Panc1 (cell line): ENCODE results near the gene CHIC2. TPM values are rescaled to one million over a fixed set of nuclear protein-coding genes. Genes with fewer than 3 reads are reported as not detected.
A peak's percentile ranks its signal among the peaks of the same experiment; 100 is the strongest.

Experiments used
- ATAC-seq: fragments of 200-7000 bp; cut with Tn5 transposase; 2 replicates; pipeline ENCODE4 v1.9.1; 2020; ENCODE audit warnings: mild to moderate bottlenecking, moderate library complexity
- BruUV-seq: library from RNA; stranded (reverse); fragments of 400-500 nt; replicated peaks from 2 replicates; lab custom pipeline; 2021; lab: Mats Ljungman, UMichigan
- CTCF ChIA-PET: fragments of 300-600 bp; sonication (Branson Sonifier 250); formaldehyde crosslinking; loops from one replicate; lab custom pipeline; 2022; ENCODE audit warnings: antibody characterized with exemption; lab: Charles Lee
- POLR2A ChIA-PET: fragments of 300-600 bp; sonication (Branson Sonifier 250); formaldehyde crosslinking; loops from one replicate; lab custom pipeline; 2022; ENCODE audit warnings: antibody characterized with exemption; lab: Charles Lee
- DNase-seq: peaks from one replicate; pipeline ENCODE4 v3.0.0-alpha.2; 2010; ENCODE audit warnings: low read depth, low spot score
- H3K27ac ChIP-seq: 2 replicates; pipeline ENCODE4 v1.5.1; 2011; ENCODE audit warnings: mild to moderate bottlenecking, low read length, inconsistent platforms
- H3K27me3 ChIP-seq: fragments of 200-500 bp; sonication (Bioruptor generic); 2 replicates; pipeline ENCODE4 v1.6.0; 2014; ENCODE audit warnings: low read length, inconsistent platforms; ENCODE audit not compliant: control insufficient read depth, insufficient read depth
- H3K36me3 ChIP-seq: fragments of 200-500 bp; sonication (Bioruptor generic); 2 replicates; pipeline ENCODE4 v1.5.1; 2014; ENCODE audit warnings: inconsistent platforms, mild to moderate bottlenecking, low read length, moderate library complexity; ENCODE audit not compliant: control insufficient read depth, insufficient read depth
- H3K4me1 ChIP-seq: 2 replicates; pipeline ENCODE4 v1.5.1; 2011; ENCODE audit warnings: inconsistent platforms, mild to moderate bottlenecking, low read length, moderate library complexity; ENCODE audit not compliant: control insufficient read depth, insufficient read depth
- H3K4me3 ChIP-seq, 2 experiments: 2 replicates each; pipeline ENCODE4 v1.5.1; 2011 to 2012; ENCODE audit warnings: low read depth in 2 of 2, low read length in 2 of 2, mild to moderate bottlenecking in 2 of 2, inconsistent platforms in 1 of 2, moderate library complexity in 1 of 2
- H3K9me3 ChIP-seq: fragments of 200-500 bp; sonication (Bioruptor generic); 2 replicates; pipeline ENCODE4 v1.5.1; 2014; ENCODE audit warnings: low read depth, mild to moderate bottlenecking, inconsistent platforms, low read length, moderate library complexity; ENCODE audit not compliant: control insufficient read depth, insufficient read depth
- CTCF ChIP-seq: fragments of 450-650 bp; IDR thresholded peaks from 2 replicates; pipeline ENCODE4 v1.5.1; 2017; ENCODE audit warnings: mild to moderate bottlenecking
- POLR2AphosphoS5 ChIP-seq: IDR thresholded peaks from 2 replicates; pipeline ENCODE4 v1.6.1; 2012; ENCODE audit warnings: mild to moderate bottlenecking, low read depth, low read length, moderate library complexity
- REST ChIP-seq, 2 experiments: IDR thresholded peaks; 2 replicates each; pipeline ENCODE4 v1.6.1; 2011 to 2012; ENCODE audit warnings: low read depth in 2 of 2, control low read depth in 1 of 2, low read length in 1 of 2, mild to moderate bottlenecking in 1 of 2, moderate library complexity in 1 of 2; ENCODE audit not compliant: insufficient read depth in 1 of 2
- SIN3A ChIP-seq: IDR thresholded peaks from 2 replicates; pipeline ENCODE4 v1.6.1; 2012; ENCODE audit warnings: low read depth, mild to moderate bottlenecking, low read length, moderate library complexity, borderline replicate concordance; ENCODE audit not compliant: insufficient read depth
- TCF7L2 ChIP-seq: IDR thresholded peaks from 2 replicates; pipeline ENCODE4 v1.6.1; 2011; ENCODE audit warnings: mild to moderate bottlenecking, low read depth, low read length, inconsistent platforms
- in situ Hi-C: cut with HindIII; loops from 2 replicates; pipeline ENCODE4 v1.10.0; 2016; ENCODE audit warnings: low sequenced_read_pairs, low pct_unique_long_range_greater_than_20kb
- intact Hi-C: fragments of 100-400 bp; cut with micrococcal nuclease; formaldehyde crosslinking; loops from one replicate; pipeline ENCODE4 v1.10.0; 2022; ENCODE audit not compliant: unreplicated experiment
- total RNA-seq: library from RNA; stranded (reverse); gene quantifications from one replicate; pipeline ENCODE4 v1.2.1, GENCODE V29; 2021; ENCODE audit not compliant: unreplicated experiment

CHIC2 gene
- total RNA-seq, 1 experiment from 2014 or later, result 10.3 TPM

- H3K4me3 ChIP-seq, result no peak overlapping the region
- no peaks in the 10 kb centered on the region for H3K27me3 ChIP-seq
- ChIA-PET POLR2A (no interaction called here), CTCF (interaction anchor here (0.6 kb wide), 1 partner anchor 104 kb away, joined by 6 read pairs; no protein-coding TSS in a partner anchor)
- BruUV-seq, result no TSS peak
- no peak overlapping the region for H3K27ac ChIP-seq
- intact Hi-C loops (no loop called here), in situ Hi-C loops (no loop called here)
- peaks cover 4% of the 10 kb centered on the region; the same call in 1 of the 2 replicates for H3K4me1 ChIP-seq
- DNase-seq (peak; percentile 88), ATAC-seq (0 out of 2 replicates have a peak, but pooled peaks have one; percentile 25)
- no peaks in the 10 kb centered on the region for H3K9me3 ChIP-seq
- no peak for TF ChIP-seq POLR2AphosphoS5
- no peak for TF ChIP-seq SIN3A
- TF ChIP-seq REST (IDR thresholded peaks at IDR 0.05; ENCODE audit: insufficient read depth in 1 of 2, low read depth in 2 of 2, low read length in 1 of 2), result no peak
- no peak for TF ChIP-seq TCF7L2
- TF ChIP-seq CTCF, result no peak
- no peaks in the 10 kb centered on the region for H3K36me3 ChIP-seq
Measured at GRCh38 chr4:54085284-54085683, 20.9 kb upstream of the CHIC2 start.

GRCh38 chr4:54082168-54082567 lies 17.8 kb upstream of the CHIC2 start:
- CTCF ChIA-PET, result interaction anchor here (0.7 kb wide), 1 partner anchor 79 kb away, joined by 3 read pairs; no protein-coding TSS in a partner anchor
- POLR2A ChIA-PET, result no interaction called here
- H3K4me1 ChIP-seq, result peaks cover 4% of the 10 kb centered on the region; the same call in 1 of the 2 replicates
- no peaks in the 10 kb centered on the region for H3K9me3 ChIP-seq
- H3K36me3 ChIP-seq, result no peaks in the 10 kb centered on the region
- in situ Hi-C loops (no loop called here), intact Hi-C loops (no loop called here)
- no TSS peak for BruUV-seq
- ATAC-seq, result peak; percentile 95
- H3K27me3 ChIP-seq, result no peaks in the 10 kb centered on the region
- peak; percentile 97 for DNase-seq
- H3K27ac ChIP-seq, result no peak overlapping the region
- TF ChIP-seq POLR2AphosphoS5 (peak; percentile 48; the same call in 1 of the 2 replicates), SIN3A (no peak)
- no peak overlapping the region for H3K4me3 ChIP-seq

GRCh38 chr4:54077812-54078211 lies 13.4 kb upstream of the CHIC2 start:
- no peak for ATAC-seq
- intact Hi-C loops (no loop called here), in situ Hi-C loops (no loop called here)
- Histone ChIP-seq H3K36me3 (no peaks in the 10 kb centered on the region), H3K27me3 (no peaks in the 10 kb centered on the region), H3K4me3 (no peak overlapping the region), H3K4me1 (peaks cover 8% of the 10 kb centered on the region; the same call in 1 of the 2 replicates), H3K9me3 (no peaks in the 10 kb centered on the region), H3K27ac (no peak overlapping the region)
- no peak for TF ChIP-seq CTCF
- no peak for TF ChIP-seq SIN3A
- TF ChIP-seq TCF7L2, result no peak
- no peak for TF ChIP-seq REST (IDR thresholded peaks at IDR 0.05; ENCODE audit: insufficient read depth in 1 of 2, low read depth in 2 of 2, low read length in 1 of 2)
- TF ChIP-seq POLR2AphosphoS5, result no peak
- CTCF ChIA-PET, result no interaction called here
- BruUV-seq, result no TSS peak
- POLR2A ChIA-PET, result interaction anchor here (0.7 kb wide), 1 partner anchor 94 kb away, joined by 3 read pairs; no protein-coding TSS in a partner anchor
- DNase-seq, result no peak
